Liver (tissue), 3 donors: ENCODE measurements around the gene DOCK2.

Source experiments
- ATF3 ChIP-seq: IDR thresholded peaks from 2 replicates; pipeline ENCODE4 v1.6.1; 2016; ENCODE audit warnings: antibody characterized with exemption
- CTCF ChIP-seq: fragments of 150-350 bp; IDR thresholded peaks from 2 replicates; pipeline ENCODE4 v1.5.1; 2017; ENCODE audit warnings: improper control_type of control experiment, low read depth, low read length; ENCODE audit not compliant: missing input control
- EGR1 ChIP-seq, 2 donors: IDR thresholded peaks; 2 replicates each; pipeline ENCODE4 v1.6.1; 2016 to 2018; ENCODE audit warnings: antibody characterized with exemption in 2 of 2, low read depth in 2 of 2
- HNF4G ChIP-seq: IDR thresholded peaks from 2 replicates; pipeline ENCODE4 v1.6.1; 2016; ENCODE audit warnings: antibody characterized with exemption
- JUND ChIP-seq, 2 donors: IDR thresholded peaks; 2 replicates each; pipeline ENCODE4 v1.6.1; 2016; ENCODE audit warnings: antibody characterized with exemption in 2 of 2
- MAX ChIP-seq: IDR thresholded peaks from 2 replicates; pipeline ENCODE4 v1.6.1; 2016; ENCODE audit warnings: antibody characterized with exemption
- NR2F2 ChIP-seq: IDR thresholded peaks from 2 replicates; pipeline ENCODE4 v1.6.1; 2016; ENCODE audit warnings: antibody characterized with exemption
- RAD21 ChIP-seq, 2 donors: IDR thresholded peaks; 2 replicates each; pipeline ENCODE4 v1.6.1; 2016; ENCODE audit warnings: antibody characterized with exemption in 2 of 2, mild to moderate bottlenecking in 2 of 2
- SP1 ChIP-seq: IDR thresholded peaks from 2 replicates; pipeline ENCODE4 v1.6.1; 2018; ENCODE audit warnings: antibody characterized with exemption, mild to moderate bottlenecking
- TAF1 ChIP-seq: conservative IDR thresholded peaks from 2 replicates; pipeline ENCODE4 v1.6.1; 2016; ENCODE audit warnings: antibody characterized with exemption, mild to moderate bottlenecking
- YY1 ChIP-seq: IDR thresholded peaks from 2 replicates; pipeline ENCODE4 v1.6.1; 2016; ENCODE audit warnings: antibody characterized with exemption, mild to moderate bottlenecking
- TF ChIP-seq, protein P1 (sequence below): IDR thresholded peaks from 2 replicates; pipeline ENCODE4 v1.6.1; 2016; ENCODE audit warnings: antibody characterized with exemption, mild to moderate bottlenecking
- TF ChIP-seq, protein P2 (sequence below): IDR thresholded peaks from 2 replicates; pipeline ENCODE4 v1.6.1; 2016; ENCODE audit warnings: antibody characterized with exemption
- donor health status: healthy.
- donor health status: healthy.

GRCh38 chr5:170111088-170111785 lies 474.2 kb downstream of the DOCK2 start:
- TF ChIP-seq RAD21 (IDR thresholded peaks at IDR 0.05) (no peak), CTCF (no peak), MAX (no peak), TAF1 (no peak), EGR1 (IDR thresholded peaks at IDR 0.05; ENCODE audit: low read depth in 2 of 2) (no peak), YY1 (no peak), SP1 (no peak), HNF4G (no peak), JUND (IDR thresholded peaks at IDR 0.05) (no peak), NR2F2 (no peak), ATF3 (no peak)
- TF ChIP-seq, protein P1, sequence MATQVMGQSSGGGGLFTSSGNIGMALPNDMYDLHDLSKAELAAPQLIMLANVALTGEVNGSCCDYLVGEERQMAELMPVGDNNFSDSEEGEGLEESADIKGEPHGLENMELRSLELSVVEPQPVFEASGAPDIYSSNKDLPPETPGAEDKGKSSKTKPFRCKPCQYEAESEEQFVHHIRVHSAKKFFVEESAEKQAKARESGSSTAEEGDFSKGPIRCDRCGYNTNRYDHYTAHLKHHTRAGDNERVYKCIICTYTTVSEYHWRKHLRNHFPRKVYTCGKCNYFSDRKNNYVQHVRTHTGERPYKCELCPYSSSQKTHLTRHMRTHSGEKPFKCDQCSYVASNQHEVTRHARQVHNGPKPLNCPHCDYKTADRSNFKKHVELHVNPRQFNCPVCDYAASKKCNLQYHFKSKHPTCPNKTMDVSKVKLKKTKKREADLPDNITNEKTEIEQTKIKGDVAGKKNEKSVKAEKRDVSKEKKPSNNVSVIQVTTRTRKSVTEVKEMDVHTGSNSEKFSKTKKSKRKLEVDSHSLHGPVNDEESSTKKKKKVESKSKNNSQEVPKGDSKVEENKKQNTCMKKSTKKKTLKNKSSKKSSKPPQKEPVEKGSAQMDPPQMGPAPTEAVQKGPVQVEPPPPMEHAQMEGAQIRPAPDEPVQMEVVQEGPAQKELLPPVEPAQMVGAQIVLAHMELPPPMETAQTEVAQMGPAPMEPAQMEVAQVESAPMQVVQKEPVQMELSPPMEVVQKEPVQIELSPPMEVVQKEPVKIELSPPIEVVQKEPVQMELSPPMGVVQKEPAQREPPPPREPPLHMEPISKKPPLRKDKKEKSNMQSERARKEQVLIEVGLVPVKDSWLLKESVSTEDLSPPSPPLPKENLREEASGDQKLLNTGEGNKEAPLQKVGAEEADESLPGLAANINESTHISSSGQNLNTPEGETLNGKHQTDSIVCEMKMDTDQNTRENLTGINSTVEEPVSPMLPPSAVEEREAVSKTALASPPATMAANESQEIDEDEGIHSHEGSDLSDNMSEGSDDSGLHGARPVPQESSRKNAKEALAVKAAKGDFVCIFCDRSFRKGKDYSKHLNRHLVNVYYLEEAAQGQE = no peak
- TF ChIP-seq, protein P2, sequence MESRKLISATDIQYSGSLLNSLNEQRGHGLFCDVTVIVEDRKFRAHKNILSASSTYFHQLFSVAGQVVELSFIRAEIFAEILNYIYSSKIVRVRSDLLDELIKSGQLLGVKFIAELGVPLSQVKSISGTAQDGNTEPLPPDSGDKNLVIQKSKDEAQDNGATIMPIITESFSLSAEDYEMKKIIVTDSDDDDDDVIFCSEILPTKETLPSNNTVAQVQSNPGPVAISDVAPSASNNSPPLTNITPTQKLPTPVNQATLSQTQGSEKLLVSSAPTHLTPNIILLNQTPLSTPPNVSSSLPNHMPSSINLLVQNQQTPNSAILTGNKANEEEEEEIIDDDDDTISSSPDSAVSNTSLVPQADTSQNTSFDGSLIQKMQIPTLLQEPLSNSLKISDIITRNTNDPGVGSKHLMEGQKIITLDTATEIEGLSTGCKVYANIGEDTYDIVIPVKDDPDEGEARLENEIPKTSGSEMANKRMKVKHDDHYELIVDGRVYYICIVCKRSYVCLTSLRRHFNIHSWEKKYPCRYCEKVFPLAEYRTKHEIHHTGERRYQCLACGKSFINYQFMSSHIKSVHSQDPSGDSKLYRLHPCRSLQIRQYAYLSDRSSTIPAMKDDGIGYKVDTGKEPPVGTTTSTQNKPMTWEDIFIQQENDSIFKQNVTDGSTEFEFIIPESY = no peak
